OCI-LY3 (cell line): ENCODE results near the gene DNPH1.

Source experiments
- H2AFZ ChIP-seq: fragments of 200-600, 300-600 bp; shearing (Covaris generic); 2 replicates; pipeline ENCODE4 v1.6.0; 2014; ENCODE audit warnings: antibody characterized with exemption, low read depth, low read length
- H3K27ac ChIP-seq: fragments of 200-600, 300-600 bp; sonication (generic); 2 replicates; pipeline ENCODE4 v1.5.1; 2014; ENCODE audit warnings: mild to moderate bottlenecking, low read length, moderate library complexity, mixed read lengths
- H3K27me3 ChIP-seq: fragments of 200-600, 300-600 bp; sonication (generic); 2 replicates; pipeline ENCODE4 v1.6.1; 2014; ENCODE audit warnings: low read depth, low read length, mixed read lengths
- H3K36me3 ChIP-seq: fragments of 200-600, 300-600 bp; sonication (generic); replicated peaks from 2 replicates; pipeline ENCODE3; 2014; ENCODE audit warnings: low read depth, low read length, mixed read lengths
- H3K4me1 ChIP-seq: fragments of 300-600, 200-600 bp; sonication (generic); 2 replicates; pipeline ENCODE4 v1.6.1; 2014; ENCODE audit warnings: low read length, mixed read lengths
- H3K4me2 ChIP-seq: fragments of 200-600, 300-600 bp; sonication (generic); 2 replicates; pipeline ENCODE4 v1.6.1; 2014; ENCODE audit warnings: low read length, mixed read lengths
- H3K4me3 ChIP-seq: fragments of 300-600, 200-600 bp; sonication (generic); 2 replicates; pipeline ENCODE4 v1.5.1; 2014; ENCODE audit warnings: antibody characterized with exemption, mild to moderate bottlenecking, low read length, moderate library complexity
- H3K79me2 ChIP-seq: fragments of 300-600, 200-600 bp; shearing (Covaris generic); 2 replicates; pipeline ENCODE4 v1.6.1; 2014; ENCODE audit warnings: mild to moderate bottlenecking, low read length, mixed read lengths
- H3K9ac ChIP-seq: fragments of 300-600, 200-600 bp; shearing (Covaris generic); 2 replicates; pipeline ENCODE4 v1.6.0; 2014; ENCODE audit warnings: mild to moderate bottlenecking, low read length, moderate library complexity
- H3K9me3 ChIP-seq: fragments of 200-600, 300-600 bp; shearing (Covaris generic); 2 replicates; pipeline ENCODE4 v1.6.1; 2014; ENCODE audit warnings: low read length, mixed read lengths; ENCODE audit not compliant: insufficient read depth
- H4K20me1 ChIP-seq: fragments of 200-600, 300-600 bp; sonication (generic); 2 replicates; pipeline ENCODE4 v1.6.1; 2016; ENCODE audit warnings: low read length, mixed read lengths; ENCODE audit not compliant: insufficient read depth
- EZH2phosphoT487 ChIP-seq: fragments of 200-600 bp; shearing (Covaris generic); IDR thresholded peaks from 2 replicates; pipeline ENCODE4 v1.6.1; 2018; ENCODE audit warnings: antibody characterized with exemption, mixed run types, low read depth
- TF ChIP-seq, protein P1 (sequence below): fragments of 200-600, 300-600 bp; sonication (generic); IDR thresholded peaks from 2 replicates; pipeline ENCODE4 v1.5.1; 2014; ENCODE audit warnings: antibody characterized with exemption, low read length, low read depth

Gene DNPH1

DNA sequence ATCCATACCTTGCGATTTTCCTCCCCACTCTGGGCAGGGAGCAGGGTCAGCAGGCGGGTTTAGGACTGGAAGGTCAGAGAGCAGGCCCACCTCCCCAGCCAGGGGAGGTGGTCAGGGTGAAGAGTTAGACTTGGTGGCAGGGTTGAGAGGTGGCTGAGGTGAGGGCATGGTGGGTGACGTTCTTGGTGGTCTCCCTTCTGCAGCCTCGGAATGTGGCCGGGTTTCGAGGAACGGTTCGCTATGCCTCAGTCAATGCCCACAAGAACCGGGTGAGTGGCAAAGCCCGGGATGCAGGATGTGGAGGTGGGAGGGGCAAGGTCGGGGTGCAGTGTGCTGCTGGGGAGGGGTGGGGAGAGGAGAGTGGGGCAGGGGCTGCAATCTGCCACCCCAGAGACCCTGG, 25.6 kb upstream of the DNPH1 start:
- Histone ChIP-seq H3K9ac (no peak overlapping the region), H3K4me3 (no peak overlapping the region), H3K36me3 (no peaks in the 10 kb centered on the region), H3K79me2 (no peaks in the 10 kb centered on the region), H3K27ac (no peak overlapping the region), H2AFZ (no peak overlapping the region), H3K4me1 (peaks cover 20% of the 10 kb centered on the region), H3K27me3 (peaks cover 16% of the 10 kb centered on the region), H3K4me2 (no peak overlapping the region), H4K20me1 (no peaks in the 10 kb centered on the region), H3K9me3 (no peaks in the 10 kb centered on the region)
- no peak for TF ChIP-seq EZH2phosphoT487
- TF ChIP-seq, protein P1, sequence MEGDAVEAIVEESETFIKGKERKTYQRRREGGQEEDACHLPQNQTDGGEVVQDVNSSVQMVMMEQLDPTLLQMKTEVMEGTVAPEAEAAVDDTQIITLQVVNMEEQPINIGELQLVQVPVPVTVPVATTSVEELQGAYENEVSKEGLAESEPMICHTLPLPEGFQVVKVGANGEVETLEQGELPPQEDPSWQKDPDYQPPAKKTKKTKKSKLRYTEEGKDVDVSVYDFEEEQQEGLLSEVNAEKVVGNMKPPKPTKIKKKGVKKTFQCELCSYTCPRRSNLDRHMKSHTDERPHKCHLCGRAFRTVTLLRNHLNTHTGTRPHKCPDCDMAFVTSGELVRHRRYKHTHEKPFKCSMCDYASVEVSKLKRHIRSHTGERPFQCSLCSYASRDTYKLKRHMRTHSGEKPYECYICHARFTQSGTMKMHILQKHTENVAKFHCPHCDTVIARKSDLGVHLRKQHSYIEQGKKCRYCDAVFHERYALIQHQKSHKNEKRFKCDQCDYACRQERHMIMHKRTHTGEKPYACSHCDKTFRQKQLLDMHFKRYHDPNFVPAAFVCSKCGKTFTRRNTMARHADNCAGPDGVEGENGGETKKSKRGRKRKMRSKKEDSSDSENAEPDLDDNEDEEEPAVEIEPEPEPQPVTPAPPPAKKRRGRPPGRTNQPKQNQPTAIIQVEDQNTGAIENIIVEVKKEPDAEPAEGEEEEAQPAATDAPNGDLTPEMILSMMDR = no peak

DNA sequence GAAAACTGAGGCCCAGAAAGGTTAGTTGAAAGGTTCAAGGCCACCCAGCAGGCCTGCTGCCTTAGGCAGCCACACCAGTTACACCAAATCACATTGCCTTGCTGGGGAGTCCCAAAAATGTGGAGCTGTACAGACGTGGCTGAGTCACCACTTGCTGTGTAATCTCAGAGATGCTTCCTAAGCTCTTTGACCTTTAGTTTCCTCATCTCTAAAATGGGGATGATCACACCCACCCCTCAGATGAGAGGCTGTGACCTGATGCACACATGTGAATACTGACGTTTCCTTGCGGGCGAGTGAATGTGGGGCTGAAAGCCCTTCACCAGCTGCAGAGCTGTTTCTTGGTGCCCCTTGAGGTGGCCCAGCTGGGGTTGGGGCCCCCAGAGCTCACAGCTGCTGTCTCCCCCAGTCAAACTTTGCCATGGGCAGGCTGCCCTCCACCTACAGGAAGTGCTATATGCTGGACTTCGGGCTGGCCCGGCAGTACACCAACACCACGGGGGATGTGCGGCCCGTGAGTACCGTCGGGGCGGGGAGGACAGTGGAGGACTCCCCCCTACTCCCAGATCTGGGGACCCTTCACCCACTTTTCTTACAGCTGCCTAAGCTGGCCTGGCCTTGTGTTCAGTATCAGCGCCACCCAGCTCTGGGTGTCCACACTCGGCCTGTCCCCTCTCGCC, 25.0 kb upstream of the DNPH1 start:
- H3K4me2 ChIP-seq = no peak overlapping the region
- no peak overlapping the region for H3K27ac ChIP-seq
- H3K27me3 ChIP-seq = peaks cover 16% of the 10 kb centered on the region

DNA sequence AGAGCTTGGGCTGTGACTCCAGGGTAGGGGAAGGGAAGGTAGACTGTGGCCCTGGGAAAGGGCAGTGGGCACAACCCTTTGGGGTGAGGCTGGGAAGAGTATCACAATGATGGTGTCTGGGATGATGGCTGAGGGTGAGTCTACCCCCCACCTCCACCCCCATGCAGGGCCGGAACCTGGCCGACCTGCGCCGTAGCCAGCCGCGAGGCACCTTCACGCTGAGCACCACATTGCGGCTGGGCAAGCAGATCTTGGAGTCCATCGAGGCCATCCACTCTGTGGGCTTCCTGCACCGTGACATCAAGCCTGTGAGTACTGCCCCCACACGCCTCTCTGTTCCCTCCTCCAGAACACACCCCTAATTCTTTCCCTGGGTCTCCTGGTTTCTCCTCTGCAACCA, 24.1 kb upstream of the DNPH1 start:
- Histone ChIP-seq H4K20me1 (no peaks in the 10 kb centered on the region), H3K27me3 (peaks cover 22% of the 10 kb centered on the region), H3K27ac (no peak overlapping the region), H3K36me3 (no peaks in the 10 kb centered on the region), H3K79me2 (no peaks in the 10 kb centered on the region), H3K9ac (no peak overlapping the region), H3K4me2 (no peak overlapping the region), H3K9me3 (no peaks in the 10 kb centered on the region), H3K4me3 (no peak overlapping the region), H2AFZ (no peak overlapping the region), H3K4me1 (peaks cover 20% of the 10 kb centered on the region)
- no peak for TF ChIP-seq EZH2phosphoT487
- TF ChIP-seq, protein P1 = no peak

More for the DNA sequence above, 25.0 kb upstream of the DNPH1 start:
- no peak overlapping the region for H3K4me3 ChIP-seq
- H3K36me3 ChIP-seq = no peaks in the 10 kb centered on the region
- no peaks in the 10 kb centered on the region for H3K79me2 ChIP-seq
- TF ChIP-seq, protein P1 = no peak
- TF ChIP-seq EZH2phosphoT487 = no peak
- no peaks in the 10 kb centered on the region for H4K20me1 ChIP-seq
- H3K4me1 ChIP-seq = peaks cover 20% of the 10 kb centered on the region
- H3K9me3 ChIP-seq = no peaks in the 10 kb centered on the region
- H3K9ac ChIP-seq = no peak overlapping the region
- no peak overlapping the region for H2AFZ ChIP-seq

DNA sequence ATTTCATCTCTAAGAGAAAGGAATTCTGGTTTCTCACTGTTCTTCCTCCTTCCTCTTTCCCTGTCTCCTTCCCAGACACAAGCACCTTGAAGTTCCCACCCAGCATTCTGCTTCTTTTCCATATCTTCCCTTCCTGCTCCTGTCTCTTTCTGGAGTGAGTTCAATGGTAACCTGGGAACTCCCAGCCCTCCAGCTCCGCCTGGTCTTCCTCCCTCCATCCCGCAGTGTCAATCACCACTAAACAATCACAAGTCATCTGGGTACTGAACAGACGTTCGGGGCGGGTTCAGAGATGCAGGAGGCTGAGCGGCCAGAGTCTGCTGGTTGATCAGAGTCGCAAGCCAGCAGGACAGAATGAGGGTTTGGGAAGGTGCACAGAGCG, 21.7 kb upstream of the DNPH1 start:
- H3K36me3 ChIP-seq = no peaks in the 10 kb centered on the region
- H2AFZ ChIP-seq = peak overlapping the region; percentile 47; the same call in 1 of the 2 replicates
- peak overlapping the region; percentile 4; the same call in 1 of the 2 replicates for H3K4me3 ChIP-seq
- no peak overlapping the region for H3K27ac ChIP-seq
- peaks cover 22% of the 10 kb centered on the region for H3K27me3 ChIP-seq
- no peaks in the 10 kb centered on the region for H3K79me2 ChIP-seq
- H3K9ac ChIP-seq = no peak overlapping the region
- peaks cover 21% of the 10 kb centered on the region for H3K4me1 ChIP-seq
- no peaks in the 10 kb centered on the region for H4K20me1 ChIP-seq
- no peaks in the 10 kb centered on the region for H3K9me3 ChIP-seq
- TF ChIP-seq, protein P1 = no peak
- no peak for TF ChIP-seq EZH2phosphoT487
- peak overlapping the region; percentile 46 for H3K4me2 ChIP-seq
